Smooth muscle cell (in vitro differentiated cells): Measurements from ENCODE around the gene OR10Z1. TPM values are rescaled to one million over a fixed set of nuclear protein-coding genes. Genes with fewer than 3 reads are reported as not detected.

Experiments used
- DNase-seq: peaks from one replicate; lab custom pipeline; 2025; ENCODE audit not compliant: unreplicated experiment; lab: John Stamatoyannopoulos, UW
- H2AFZ ChIP-seq: fragments of 200-600 bp; sonication (generic); 2 replicates; pipeline ENCODE4 v1.6.0; 2016; ENCODE audit warnings: antibody characterized with exemption, low read depth, mild to moderate bottlenecking
- H3F3A ChIP-seq: fragments of 200-600 bp; sonication (generic); 2 replicates; pipeline ENCODE4 v1.6.0; 2017; ENCODE audit warnings: antibody characterized with exemption, low read depth
- H3K27ac ChIP-seq: fragments of 200-600 bp; sonication (generic); 2 replicates; pipeline ENCODE4 v1.5.1; 2016; ENCODE audit warnings: low read depth, mild to moderate bottlenecking
- H3K27me3 ChIP-seq: fragments of 200-600 bp; sonication (generic); 2 replicates; pipeline ENCODE4 v1.6.1; 2016; ENCODE audit warnings: low read depth, mild to moderate bottlenecking
- H3K36me3 ChIP-seq: fragments of 200-600 bp; sonication (generic); 2 replicates; pipeline ENCODE4 v1.5.1; 2016; ENCODE audit warnings: low read depth
- H3K4me1 ChIP-seq: fragments of 200-600 bp; sonication (generic); 2 replicates; pipeline ENCODE4 v1.5.1; 2016; ENCODE audit warnings: low read depth
- H3K4me2 ChIP-seq: fragments of 200-600 bp; sonication (generic); 2 replicates; pipeline ENCODE4 v1.6.0; 2016; ENCODE audit warnings: mild to moderate bottlenecking
- H3K4me3 ChIP-seq: fragments of 200-600 bp; sonication (generic); 2 replicates; pipeline ENCODE4 v1.5.1; 2016; ENCODE audit warnings: mild to moderate bottlenecking
- H3K79me2 ChIP-seq: fragments of 200-600 bp; sonication (generic); 2 replicates; pipeline ENCODE4 v1.6.0; 2016; ENCODE audit warnings: low read depth, mild to moderate bottlenecking
- H3K9ac ChIP-seq: fragments of 200-600 bp; sonication (generic); 2 replicates; pipeline ENCODE4 v1.6.0; 2016; ENCODE audit warnings: low read depth
- H3K9me3 ChIP-seq: fragments of 200-600 bp; sonication (generic); replicated peaks from 2 replicates; pipeline ENCODE4 v1.5.1; 2016; ENCODE audit warnings: low read depth
- H4K20me1 ChIP-seq: fragments of 200-600 bp; sonication (generic); 2 replicates; pipeline ENCODE4 v1.6.0; 2016; ENCODE audit warnings: low read depth
- WGBS: methylation state at CpG from one replicate; pipeline ENCODE4 v1.1.7; 2016; ENCODE audit warnings: low lambda C conversion rate; 5-methylcytosine and 5-hydroxymethylcytosine counted together
- polyA plus RNA-seq: library from polyadenylated mRNA; unstranded; fragments of >200 nt; fragmentation: Nextera tagmentation; extraction: Ambion mirVana; gene quantifications from 2 replicates; pipeline ENCODE4 v1.2.1, GENCODE V29; 2016
- total RNA-seq: library from RNA; depleted of rRNA; stranded (reverse); fragments of >200 nt; gene quantifications from 2 replicates; pipeline ENCODE4 v1.2.3, GENCODE V29; 2014
- TF ChIP-seq, protein P1 (sequence below): fragments of 200-600 bp; sonication (generic); IDR thresholded peaks from 2 replicates; pipeline ENCODE4 v1.5.1; 2017; ENCODE audit warnings: borderline replicate concordance, mild to moderate bottlenecking, antibody characterized with exemption; ENCODE audit not compliant: insufficient read depth, poor library complexity, severe bottlenecking

OR10Z1 gene
- total and polyA plus RNA-seq, 2 experiments from 2014 or later: not detected

DNA sequence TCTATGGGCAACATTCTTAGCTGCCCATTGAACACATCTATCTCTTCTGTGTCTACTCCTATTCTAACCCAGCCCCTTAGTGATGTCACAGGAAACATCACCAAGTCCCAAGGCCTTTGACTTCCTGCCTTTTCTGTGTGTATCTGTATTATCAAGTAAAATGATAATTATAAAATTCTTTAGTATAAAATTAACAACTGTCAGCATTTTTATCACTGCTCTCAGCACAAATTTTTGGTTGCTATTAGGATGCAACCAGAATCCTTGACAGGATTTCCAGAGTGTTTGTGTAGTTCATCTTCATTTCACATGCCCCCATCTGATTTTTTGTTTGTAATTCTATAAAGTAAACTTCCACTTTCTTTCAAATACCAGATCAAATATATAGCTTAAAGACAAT, 33.8 kb downstream of the OR10Z1 start:
- H3K36me3 ChIP-seq: no peaks in the 10 kb centered on the region
- H3K27me3 ChIP-seq: no peaks in the 10 kb centered on the region
- H3K4me1 ChIP-seq: no peaks in the 10 kb centered on the region
- H3F3A ChIP-seq: no peaks in the 10 kb centered on the region
- H4K20me1 ChIP-seq: no peaks in the 10 kb centered on the region
- TF ChIP-seq, protein P1, sequence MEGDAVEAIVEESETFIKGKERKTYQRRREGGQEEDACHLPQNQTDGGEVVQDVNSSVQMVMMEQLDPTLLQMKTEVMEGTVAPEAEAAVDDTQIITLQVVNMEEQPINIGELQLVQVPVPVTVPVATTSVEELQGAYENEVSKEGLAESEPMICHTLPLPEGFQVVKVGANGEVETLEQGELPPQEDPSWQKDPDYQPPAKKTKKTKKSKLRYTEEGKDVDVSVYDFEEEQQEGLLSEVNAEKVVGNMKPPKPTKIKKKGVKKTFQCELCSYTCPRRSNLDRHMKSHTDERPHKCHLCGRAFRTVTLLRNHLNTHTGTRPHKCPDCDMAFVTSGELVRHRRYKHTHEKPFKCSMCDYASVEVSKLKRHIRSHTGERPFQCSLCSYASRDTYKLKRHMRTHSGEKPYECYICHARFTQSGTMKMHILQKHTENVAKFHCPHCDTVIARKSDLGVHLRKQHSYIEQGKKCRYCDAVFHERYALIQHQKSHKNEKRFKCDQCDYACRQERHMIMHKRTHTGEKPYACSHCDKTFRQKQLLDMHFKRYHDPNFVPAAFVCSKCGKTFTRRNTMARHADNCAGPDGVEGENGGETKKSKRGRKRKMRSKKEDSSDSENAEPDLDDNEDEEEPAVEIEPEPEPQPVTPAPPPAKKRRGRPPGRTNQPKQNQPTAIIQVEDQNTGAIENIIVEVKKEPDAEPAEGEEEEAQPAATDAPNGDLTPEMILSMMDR: no peak
- H2AFZ ChIP-seq: no peak overlapping the region
- no peaks in the 10 kb centered on the region for H3K79me2 ChIP-seq
- no peaks in the 10 kb centered on the region for H3K9me3 ChIP-seq
- H3K27ac ChIP-seq: no peak overlapping the region
- no peak overlapping the region for H3K4me2 ChIP-seq
- no peak overlapping the region for H3K4me3 ChIP-seq
- no peak for DNase-seq
- no peak overlapping the region for H3K9ac ChIP-seq

DNA sequence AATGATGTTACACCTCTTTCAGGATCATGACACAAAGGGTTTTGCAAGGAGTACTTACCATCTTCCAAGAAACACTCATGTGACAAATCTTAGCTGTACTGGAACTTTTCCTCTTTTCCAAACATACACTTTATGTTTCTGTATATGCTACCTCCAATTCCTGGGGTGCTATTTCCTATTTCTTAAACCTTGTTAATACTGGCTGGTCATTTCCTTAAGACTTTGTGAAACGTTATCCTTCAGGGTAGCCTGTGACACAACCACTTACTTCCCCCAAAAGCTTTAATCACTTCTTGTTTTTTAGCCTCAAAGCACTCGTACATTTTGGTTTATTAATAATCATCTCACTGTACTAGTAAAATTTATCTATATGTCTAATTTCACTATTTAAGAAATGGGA, 39.4 kb downstream of the OR10Z1 start:
- H3K4me2 ChIP-seq: no peak overlapping the region
- H4K20me1 ChIP-seq: no peaks in the 10 kb centered on the region
- TF ChIP-seq, protein P1: no peak
- WGBS: 76% methylated on average over 2 of the region's 2 CpGs
- H3K9me3 ChIP-seq: no peaks in the 10 kb centered on the region
- H3K27ac ChIP-seq: no peak overlapping the region
- H3K9ac ChIP-seq: no peak overlapping the region
- no peaks in the 10 kb centered on the region for H3K4me1 ChIP-seq
- DNase-seq: no peak
- no peaks in the 10 kb centered on the region for H3F3A ChIP-seq
- no peak overlapping the region for H3K4me3 ChIP-seq
- no peaks in the 10 kb centered on the region for H3K27me3 ChIP-seq
- H2AFZ ChIP-seq: no peak overlapping the region
- no peaks in the 10 kb centered on the region for H3K36me3 ChIP-seq
- no peaks in the 10 kb centered on the region for H3K79me2 ChIP-seq

DNA sequence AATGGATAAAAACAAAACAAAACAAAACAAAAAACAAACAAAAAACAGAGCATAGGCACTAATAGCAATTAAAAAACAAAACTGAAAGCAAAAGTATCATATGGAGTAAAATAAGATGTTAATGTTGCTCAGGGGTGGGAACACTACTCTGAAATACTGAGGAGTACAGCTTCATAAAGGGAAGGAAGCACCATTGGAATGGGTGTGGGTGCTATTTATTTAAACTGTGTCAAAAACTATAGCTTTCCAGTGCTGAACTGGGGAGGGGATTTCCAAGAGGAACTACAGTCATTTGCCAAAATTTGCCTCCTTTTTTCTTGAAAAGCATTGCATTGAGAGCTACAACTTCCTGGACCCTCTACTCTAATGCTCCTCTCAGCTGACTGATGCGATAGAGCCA, 41.4 kb downstream of the OR10Z1 start:
- H3K36me3 ChIP-seq: no peaks in the 10 kb centered on the region
- TF ChIP-seq, protein P1: no peak

DNA sequence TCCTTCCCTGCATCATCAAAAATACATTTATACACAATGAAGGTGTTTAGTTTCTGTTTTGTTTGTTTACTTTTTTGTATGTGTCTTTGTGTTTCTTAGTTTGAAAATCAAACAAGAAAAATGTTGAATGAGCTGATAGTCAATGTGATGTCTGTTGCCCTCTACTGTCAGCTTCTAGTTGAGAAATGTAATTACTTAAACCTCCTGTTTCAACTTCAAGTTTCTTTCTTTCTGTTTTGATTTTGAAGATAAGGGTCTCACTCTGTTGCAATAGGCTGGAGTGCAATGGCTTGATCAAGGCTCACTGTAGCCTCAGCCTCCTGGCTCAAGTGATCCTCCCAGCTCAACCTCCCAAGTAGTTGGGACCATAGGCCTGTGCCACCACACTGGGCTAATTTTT, 44.0 kb downstream of the OR10Z1 start:
- Histone ChIP-seq H3K4me2 (no peak overlapping the region), H3K9me3 (no peaks in the 10 kb centered on the region), H3K9ac (no peak overlapping the region), H4K20me1 (no peaks in the 10 kb centered on the region), H3K4me3 (no peak overlapping the region), H3K27ac (no peak overlapping the region), H3K36me3 (no peaks in the 10 kb centered on the region), H3F3A (no peaks in the 10 kb centered on the region), H3K27me3 (no peaks in the 10 kb centered on the region), H2AFZ (no peak overlapping the region), H3K79me2 (no peaks in the 10 kb centered on the region), H3K4me1 (no peaks in the 10 kb centered on the region)
- DNase-seq: no peak
- TF ChIP-seq, protein P1: no peak

More for the DNA sequence above, 41.4 kb downstream of the OR10Z1 start:
- Histone ChIP-seq H3K27me3 (no peaks in the 10 kb centered on the region), H3K4me1 (no peaks in the 10 kb centered on the region), H3K4me2 (no peak overlapping the region), H3K4me3 (no peak overlapping the region), H3K9ac (no peak overlapping the region), H3K9me3 (no peaks in the 10 kb centered on the region), H4K20me1 (no peaks in the 10 kb centered on the region), H3F3A (no peaks in the 10 kb centered on the region), H3K27ac (no peak overlapping the region), H2AFZ (no peak overlapping the region), H3K79me2 (no peaks in the 10 kb centered on the region)
- no peak for DNase-seq
- 100% methylated on average over 1 of the region's 1 CpG for WGBS
